ENCODE measurements around the gene TCF7L2.
"Not testable (repeated sequence)": the region's sequence is repeated elsewhere in the genome, so short reads cannot be mapped to it uniquely, and the experiment has no call there.

TCF7L2 gene

GRCh38 chr10:113049881-113050280 is 99.8 kb downstream of the TCF7L2 start:
- FAIRE-seq, result no peak

GRCh38 chr10:113052076-113052830 is 102.2 kb downstream of the TCF7L2 start:
- no peak for FAIRE-seq

GRCh38 chr10:113053091-113053490 is 103.0 kb downstream of the TCF7L2 start:
- FAIRE-seq, result no peak

GRCh38 chr10:113053881-113054280 is 103.8 kb downstream of the TCF7L2 start:
- no peak for FAIRE-seq

GRCh38 chr10:113055458-113055857 is 105.4 kb downstream of the TCF7L2 start:
- no peak for FAIRE-seq

GRCh38 chr10:113056030-113056429 is 106.0 kb downstream of the TCF7L2 start:
- FAIRE-seq, result no peak

GRCh38 chr10:113056441-113057021 is 106.5 kb downstream of the TCF7L2 start:
- FAIRE-seq, result no peak

- FAIRE-seq, result no peak
Observed at GRCh38 chr10:113057948-113058522, 108.0 kb downstream of the TCF7L2 start.

- FAIRE-seq, result no peak
Observed at GRCh38 chr10:113058523-113059370, 108.7 kb downstream of the TCF7L2 start.

GRCh38 chr10:113059371-113059780 is 109.3 kb downstream of the TCF7L2 start:
- FAIRE-seq, result no peak

GRCh38 chr10:113060201-113061053 is 110.4 kb downstream of the TCF7L2 start:
- no peak for FAIRE-seq

- no peak for FAIRE-seq
Observed at GRCh38 chr10:113061054-113061430, 111.0 kb downstream of the TCF7L2 start.

- no peak for FAIRE-seq
Observed at GRCh38 chr10:113061557-113061956, 111.5 kb downstream of the TCF7L2 start.

GRCh38 chr10:113063043-113063967 is 113.3 kb downstream of the TCF7L2 start:
- no peak for FAIRE-seq

- no peak for FAIRE-seq
Observed at GRCh38 chr10:113064039-113064438, 114.0 kb downstream of the TCF7L2 start.

GRCh38 chr10:113066120-113066519 is 116.1 kb downstream of the TCF7L2 start:
- not testable (repeated sequence) for FAIRE-seq

- no peak for FAIRE-seq
Observed at GRCh38 chr10:113066561-113067312, 116.7 kb downstream of the TCF7L2 start.

GRCh38 chr10:113067501-113067900 is 117.5 kb downstream of the TCF7L2 start:
- no peak for FAIRE-seq

- no peak for FAIRE-seq
Observed at GRCh38 chr10:113068178-113068890, 118.3 kb downstream of the TCF7L2 start.

- no peak for FAIRE-seq
Observed at GRCh38 chr10:113069595-113069994, 119.5 kb downstream of the TCF7L2 start.

Measured in islet of Langerhans (tissue), 1 donor.